RWPE1 (cell line): ENCODE results near the gene F5.

Source experiments
- CTCF ChIA-PET: fragments of 350-600 bp; sonication (Branson Sonifier 250); formaldehyde crosslinking; extraction: SDS; loops from one replicate; lab custom pipeline; 2021; lab: Yijun Ruan, JAX
- POLR2A ChIA-PET: fragments of 400-600 bp; formaldehyde crosslinking; extraction: SDS; loops from one replicate; lab custom pipeline; 2020; ENCODE audit warnings: antibody characterized with exemption; ENCODE audit not compliant: low non-redundant PET; lab: Yijun Ruan, JAX
- DNase-seq: peaks from one replicate; pipeline ENCODE4 v3.0.0; 2012; ENCODE audit warnings: low spot score
- H3K27ac ChIP-seq: fragments of 450-650 bp; 2 replicates; pipeline ENCODE4 v1.5.1; 2017
- CTCF ChIP-seq: fragments of 450-650 bp; conservative IDR thresholded peaks from 2 replicates; pipeline ENCODE4 v1.5.1; 2017; ENCODE audit warnings: low read depth, mild to moderate bottlenecking

F5 gene

GRCh38 chr1:169529068-169529642 lies 57.1 kb downstream of the F5 start:
- ChIA-PET POLR2A (no interaction called here), CTCF (interaction anchor here (0.6 to 0.8 kb wide), 3 partner anchors 17 to 43 kb away, joined by 3 to 5 read pairs (median 4); partner anchors contain the start of gene SLC19A2)
- H3K27ac ChIP-seq = no peak overlapping the region
- TF ChIP-seq CTCF = no peak
- peak; percentile 78 for DNase-seq

GRCh38 chr1:169528215-169529067 lies 57.8 kb downstream of the F5 start:
- no peak overlapping the region for H3K27ac ChIP-seq
- CTCF ChIA-PET = interaction anchor here (0.6 to 0.8 kb wide), 4 partner anchors 18 to 62 kb away, joined by 3 to 7 read pairs (median 4); partner anchors contain the start of gene SLC19A2
- TF ChIP-seq CTCF = no peak
- POLR2A ChIA-PET = no interaction called here
- no peak for DNase-seq

GRCh38 chr1:169527451-169528214 lies 58.6 kb downstream of the F5 start:
- no peak for TF ChIP-seq CTCF
- ChIA-PET POLR2A (no interaction called here), CTCF (no interaction called here)
- no peak overlapping the region for H3K27ac ChIP-seq
- no peak for DNase-seq

GRCh38 chr1:169527001-169527400 lies 59.3 kb downstream of the F5 start:
- ChIA-PET CTCF (no interaction called here), POLR2A (no interaction called here)
- no peak for DNase-seq
- TF ChIP-seq CTCF = no peak
- no peak overlapping the region for H3K27ac ChIP-seq

GRCh38 chr1:169526120-169526832 lies 60.0 kb downstream of the F5 start:
- ChIA-PET POLR2A (no interaction called here), CTCF (interaction anchor here (0.6 kb wide), 1 partner anchor 1857 kb away, joined by 3 read pairs; no protein-coding TSS in a partner anchor)
- no peak overlapping the region for H3K27ac ChIP-seq
- TF ChIP-seq CTCF = no peak
- no peak for DNase-seq
